Fibroblast of gingiva (primary cell): ENCODE measurements around the gene TP53BP1.

Experiments used
- DNase-seq: peaks from one replicate; pipeline ENCODE4 v3.0.0-alpha.2; 2011; ENCODE audit warnings: low read depth

The TP53BP1 gene

GRCh38 chr15:43520138-43520537, 27.2 kb upstream of the TP53BP1 start:
- no peak for DNase-seq

GRCh38 chr15:43519196-43519595, 26.2 kb upstream of the TP53BP1 start:
- DNase-seq, result no peak

- DNase-seq, result peak; percentile 37
Observed at GRCh38 chr15:43518197-43518761, 25.3 kb upstream of the TP53BP1 start.

- peak; percentile 66 for DNase-seq
Observed at GRCh38 chr15:43517354-43518196, 24.6 kb upstream of the TP53BP1 start, which contains the start of gene MAP1A. Gene MAP1A (plus strand): TSS chr15:43517608. CDS start chr15:43521474, 3,866 bp downstream.

- DNase-seq, result peak; percentile 54
Observed at GRCh38 chr15:43516801-43517353, 23.9 kb upstream of the TP53BP1 start.

- peak; percentile 58 for DNase-seq
Observed at GRCh38 chr15:43516185-43516584, 23.2 kb upstream of the TP53BP1 start.

GRCh38 chr15:43515741-43516140, 22.8 kb upstream of the TP53BP1 start:
- DNase-seq, result no peak

GRCh38 chr15:43514241-43515057, 21.5 kb upstream of the TP53BP1 start:
- DNase-seq, result no peak

GRCh38 chr15:43513550-43513949, 20.6 kb upstream of the TP53BP1 start:
- no peak for DNase-seq

GRCh38 chr15:43511012-43511885, 18.3 kb upstream of the TP53BP1 start:
- DNase-seq, result no peak

- peak; percentile 99 for DNase-seq
Observed at GRCh38 chr15:43510200-43511011, 17.4 kb upstream of the TP53BP1 start.

- DNase-seq, result peak; percentile 51
Observed at GRCh38 chr15:43509660-43510199, 16.8 kb upstream of the TP53BP1 start.

GRCh38 chr15:43508991-43509659, 16.2 kb upstream of the TP53BP1 start:
- peak; percentile 91 for DNase-seq

- DNase-seq, result no peak
Observed at GRCh38 chr15:43508421-43508820, 15.5 kb upstream of the TP53BP1 start.

- peak; percentile 72 for DNase-seq
Observed at GRCh38 chr15:43505738-43506137, 12.8 kb upstream of the TP53BP1 start.

- no peak for DNase-seq
Observed at GRCh38 chr15:43499635-43500034, 6.7 kb upstream of the TP53BP1 start.

GRCh38 chr15:43498990-43499389, 6.0 kb upstream of the TP53BP1 start:
- DNase-seq, result no peak

- no peak for DNase-seq
Observed at GRCh38 chr15:43493703-43494472, 932 bp upstream of the TP53BP1 start.

- DNase-seq, result no peak
Observed at GRCh38 chr15:43492266-43492665, 690 bp downstream of the TP53BP1 start.
